NT2/D1 (cell line): ENCODE results near the gene TPCN1.

Experiments used
- YY1 ChIP-seq: IDR thresholded peaks from 2 replicates; pipeline ENCODE4 v1.6.1; 2011; ENCODE audit not compliant: insufficient read length, insufficient read depth
- ZNF274 ChIP-seq: IDR thresholded peaks from 2 replicates; pipeline ENCODE4 v1.6.1; 2011; ENCODE audit warnings: mild to moderate bottlenecking, low read depth, low read length

GRCh38 chr12:113318046-113318656 lies 96.9 kb downstream of the TPCN1 start:
- no peak for TF ChIP-seq YY1
- no peak for TF ChIP-seq ZNF274
